ENCODE data around the gene SIMC1.
"Not testable (repeated sequence)": the region's sequence is repeated elsewhere in the genome, so short reads cannot be mapped to it uniquely, and the experiment has no call there.

Gene SIMC1

GRCh38 chr5:176235155-176235554 is 3.1 kb upstream of the SIMC1 start:
- not testable (repeated sequence) for H3K9me3 ChIP-seq (ENCODE audit: low read length); H3K27me3 ChIP-seq (ENCODE audit: insufficient read depth, low read length)

GRCh38 chr5:176238645-176239283 is 540 bp downstream of the SIMC1 start:
- peak overlapping the region; percentile 42 for H3K4me3 ChIP-seq (ENCODE audit: low read length)
- H3K9me3 ChIP-seq (ENCODE audit: low read length): not testable (repeated sequence)

More at GRCh38 chr5:176235155-176235554, 3.1 kb upstream of the SIMC1 start:
- H3K36me3 ChIP-seq (ENCODE audit: insufficient read depth, low read length); H3K4me3 ChIP-seq (ENCODE audit: low read length); H2AFZ ChIP-seq (ENCODE audit: low read depth, low read length); H3K4me1 ChIP-seq (ENCODE audit: insufficient read depth, low read length): not testable (repeated sequence)

GRCh38 chr5:176239304-176239703 is 1.1 kb downstream of the SIMC1 start:
- not testable (repeated sequence) for H2AFZ ChIP-seq (ENCODE audit: low read depth, low read length); H3K4me3 ChIP-seq (ENCODE audit: low read length); H3K27me3 ChIP-seq (ENCODE audit: insufficient read depth, low read length); H3K4me1 ChIP-seq (ENCODE audit: insufficient read depth, low read length); H3K9me3 ChIP-seq (ENCODE audit: low read length); H3K36me3 ChIP-seq (ENCODE audit: insufficient read depth, low read length)

More at GRCh38 chr5:176238645-176239283, 540 bp downstream of the SIMC1 start:
- not testable (repeated sequence) for H3K36me3 ChIP-seq (ENCODE audit: insufficient read depth, low read length); H2AFZ ChIP-seq (ENCODE audit: low read depth, low read length); H3K27me3 ChIP-seq (ENCODE audit: insufficient read depth, low read length); H3K4me1 ChIP-seq (ENCODE audit: insufficient read depth, low read length)

GRCh38 chr5:176244318-176244717 is 6.1 kb downstream of the SIMC1 start:
- H3K4me1 ChIP-seq (ENCODE audit: insufficient read depth, low read length); H3K27me3 ChIP-seq (ENCODE audit: insufficient read depth, low read length); H3K9me3 ChIP-seq (ENCODE audit: low read length); H3K36me3 ChIP-seq (ENCODE audit: insufficient read depth, low read length); H3K4me3 ChIP-seq (ENCODE audit: low read length); H2AFZ ChIP-seq (ENCODE audit: low read depth, low read length): not testable (repeated sequence)

GRCh38 chr5:176245074-176245473 is 6.8 kb downstream of the SIMC1 start:
- H3K4me1 ChIP-seq (ENCODE audit: insufficient read depth, low read length); H2AFZ ChIP-seq (ENCODE audit: low read depth, low read length); H3K36me3 ChIP-seq (ENCODE audit: insufficient read depth, low read length); H3K27me3 ChIP-seq (ENCODE audit: insufficient read depth, low read length); H3K4me3 ChIP-seq (ENCODE audit: low read length); H3K9me3 ChIP-seq (ENCODE audit: low read length): not testable (repeated sequence)

- not testable (repeated sequence) for H2AFZ ChIP-seq (ENCODE audit: low read depth, low read length); H3K4me1 ChIP-seq (ENCODE audit: insufficient read depth, low read length); H3K36me3 ChIP-seq (ENCODE audit: insufficient read depth, low read length); H3K4me3 ChIP-seq (ENCODE audit: low read length); H3K9me3 ChIP-seq (ENCODE audit: low read length); H3K27me3 ChIP-seq (ENCODE audit: insufficient read depth, low read length)
These were observed 7.3 kb downstream of the SIMC1 start for GRCh38 chr5:176245489-176245888.

- not testable (repeated sequence) for H3K4me3 ChIP-seq (ENCODE audit: low read length); H3K36me3 ChIP-seq (ENCODE audit: insufficient read depth, low read length); H3K9me3 ChIP-seq (ENCODE audit: low read length); H3K4me1 ChIP-seq (ENCODE audit: insufficient read depth, low read length); H2AFZ ChIP-seq (ENCODE audit: low read depth, low read length); H3K27me3 ChIP-seq (ENCODE audit: insufficient read depth, low read length)
These were observed 12.5 kb downstream of the SIMC1 start for GRCh38 chr5:176250691-176251090.

GRCh38 chr5:176252171-176252570 is 13.9 kb downstream of the SIMC1 start:
- not testable (repeated sequence) for H3K9me3 ChIP-seq (ENCODE audit: low read length); H2AFZ ChIP-seq (ENCODE audit: low read depth, low read length); H3K4me3 ChIP-seq (ENCODE audit: low read length); H3K36me3 ChIP-seq (ENCODE audit: insufficient read depth, low read length); H3K4me1 ChIP-seq (ENCODE audit: insufficient read depth, low read length); H3K27me3 ChIP-seq (ENCODE audit: insufficient read depth, low read length)

GRCh38 chr5:176253370-176254065 is 15.3 kb downstream of the SIMC1 start:
- not testable (repeated sequence) for H3K36me3 ChIP-seq (ENCODE audit: insufficient read depth, low read length); H3K4me1 ChIP-seq (ENCODE audit: insufficient read depth, low read length); H2AFZ ChIP-seq (ENCODE audit: low read depth, low read length); H3K4me3 ChIP-seq (ENCODE audit: low read length); H3K27me3 ChIP-seq (ENCODE audit: insufficient read depth, low read length); H3K9me3 ChIP-seq (ENCODE audit: low read length)

GRCh38 chr5:176254066-176254393 is 15.8 kb downstream of the SIMC1 start:
- H3K4me3 ChIP-seq (ENCODE audit: low read length); H3K27me3 ChIP-seq (ENCODE audit: insufficient read depth, low read length); H2AFZ ChIP-seq (ENCODE audit: low read depth, low read length); H3K9me3 ChIP-seq (ENCODE audit: low read length); H3K36me3 ChIP-seq (ENCODE audit: insufficient read depth, low read length); H3K4me1 ChIP-seq (ENCODE audit: insufficient read depth, low read length): not testable (repeated sequence)

- H2AFZ ChIP-seq (ENCODE audit: low read depth, low read length); H3K4me1 ChIP-seq (ENCODE audit: insufficient read depth, low read length); H3K27me3 ChIP-seq (ENCODE audit: insufficient read depth, low read length); H3K4me3 ChIP-seq (ENCODE audit: low read length); H3K36me3 ChIP-seq (ENCODE audit: insufficient read depth, low read length); H3K9me3 ChIP-seq (ENCODE audit: low read length): not testable (repeated sequence)
These were observed 19.8 kb downstream of the SIMC1 start for GRCh38 chr5:176257871-176258505.

- H3K4me3 ChIP-seq (ENCODE audit: low read length); H3K36me3 ChIP-seq (ENCODE audit: insufficient read depth, low read length); H3K9me3 ChIP-seq (ENCODE audit: low read length); H2AFZ ChIP-seq (ENCODE audit: low read depth, low read length); H3K4me1 ChIP-seq (ENCODE audit: insufficient read depth, low read length); H3K27me3 ChIP-seq (ENCODE audit: insufficient read depth, low read length): not testable (repeated sequence)
These were observed 22.5 kb downstream of the SIMC1 start for GRCh38 chr5:176260682-176261081.

- H3K27me3 ChIP-seq (ENCODE audit: insufficient read depth, low read length); H3K4me1 ChIP-seq (ENCODE audit: insufficient read depth, low read length); H3K36me3 ChIP-seq (ENCODE audit: insufficient read depth, low read length); H2AFZ ChIP-seq (ENCODE audit: low read depth, low read length); H3K9me3 ChIP-seq (ENCODE audit: low read length); H3K4me3 ChIP-seq (ENCODE audit: low read length): not testable (repeated sequence)
These were observed 28.2 kb downstream of the SIMC1 start for GRCh38 chr5:176266448-176266847.

- not testable (repeated sequence) for H3K36me3 ChIP-seq (ENCODE audit: insufficient read depth, low read length); H3K4me3 ChIP-seq (ENCODE audit: low read length); H3K9me3 ChIP-seq (ENCODE audit: low read length); H3K4me1 ChIP-seq (ENCODE audit: insufficient read depth, low read length); H3K27me3 ChIP-seq (ENCODE audit: insufficient read depth, low read length); H2AFZ ChIP-seq (ENCODE audit: low read depth, low read length)
These were observed 50.8 kb downstream of the SIMC1 start for GRCh38 chr5:176289018-176289417.
